ENCODE measurements around the gene ZNF493.
A peak's percentile ranks its signal among the peaks of the same experiment; 100 is the strongest.

ZNF493 gene

DNA sequence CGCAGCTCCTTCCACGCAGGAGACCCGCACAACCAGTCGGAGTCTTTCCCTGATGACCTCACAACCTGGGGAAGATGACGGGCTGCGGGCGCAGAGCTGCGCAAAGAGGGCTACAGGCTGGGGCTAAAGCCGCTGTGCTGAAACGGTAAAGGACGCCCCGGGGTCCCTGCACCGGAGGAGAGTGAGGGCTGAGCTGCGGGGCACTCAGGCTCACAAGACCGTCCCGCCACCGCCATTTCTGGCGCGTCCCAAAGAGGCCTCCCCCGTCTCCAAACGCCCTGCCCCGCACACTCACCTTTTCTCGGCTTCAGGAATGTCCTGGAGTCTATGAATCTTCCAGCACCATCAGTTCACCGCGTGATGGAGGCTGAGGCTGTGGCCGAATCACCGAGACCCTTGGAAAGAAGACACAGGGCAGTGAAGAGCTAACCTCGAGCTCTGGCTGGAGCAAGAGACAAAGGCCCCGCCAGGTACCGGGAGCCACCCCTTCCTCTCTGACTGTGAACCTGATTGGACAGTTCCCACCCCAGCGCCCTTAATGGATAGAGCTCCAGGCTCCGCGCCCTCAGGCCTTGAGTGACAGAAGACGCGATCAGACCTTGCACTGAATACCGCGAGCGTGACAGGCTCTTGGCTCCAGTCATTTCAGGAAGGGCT lies 66.6 kb downstream of the ZNF493 start:
- DNase-seq (ENCODE audit: low read depth), result no peak

DNA sequence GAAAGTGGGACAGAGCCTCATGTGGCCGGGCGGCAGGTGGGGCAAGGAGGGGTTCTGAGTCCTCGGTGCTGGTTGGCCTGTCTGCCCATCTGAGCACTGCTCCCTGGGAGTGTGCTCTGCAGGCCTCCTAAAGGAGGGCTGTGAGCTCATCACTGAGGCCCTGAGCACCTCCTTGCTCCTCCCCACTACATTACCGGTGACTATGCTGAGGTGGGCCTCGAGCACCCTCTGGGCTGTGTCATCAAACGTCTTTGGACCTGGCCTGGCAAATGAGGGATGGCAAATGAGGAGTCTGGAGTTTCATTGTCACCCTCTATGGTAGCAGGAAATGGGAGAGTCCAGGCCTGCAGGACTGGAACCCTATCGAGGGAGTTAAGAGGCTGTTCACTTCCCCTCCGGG lies 69.7 kb downstream of the ZNF493 start:
- DNase-seq (ENCODE audit: low read depth), result no peak

DNA sequence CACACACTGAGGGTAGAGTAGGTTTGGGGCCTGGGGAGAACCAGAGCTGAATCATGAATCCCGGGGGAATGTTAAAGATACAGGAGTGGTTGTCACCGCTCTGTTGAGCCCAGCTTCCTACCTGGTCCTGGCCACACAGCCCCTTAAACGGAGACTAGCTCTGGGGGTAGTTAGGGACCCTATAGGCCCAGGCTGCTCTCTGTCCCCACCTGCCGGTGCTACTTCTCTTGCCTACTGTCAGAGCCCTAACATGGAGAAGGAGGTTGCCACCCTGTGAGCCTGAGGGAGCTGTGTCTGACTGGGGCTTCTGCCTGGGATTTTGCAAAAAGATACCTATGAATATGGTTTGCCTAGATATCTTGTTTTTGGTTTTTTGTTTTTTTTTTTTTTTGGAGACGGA lies 71.9 kb downstream of the ZNF493 start:
- no peak for DNase-seq (ENCODE audit: low read depth)

DNA sequence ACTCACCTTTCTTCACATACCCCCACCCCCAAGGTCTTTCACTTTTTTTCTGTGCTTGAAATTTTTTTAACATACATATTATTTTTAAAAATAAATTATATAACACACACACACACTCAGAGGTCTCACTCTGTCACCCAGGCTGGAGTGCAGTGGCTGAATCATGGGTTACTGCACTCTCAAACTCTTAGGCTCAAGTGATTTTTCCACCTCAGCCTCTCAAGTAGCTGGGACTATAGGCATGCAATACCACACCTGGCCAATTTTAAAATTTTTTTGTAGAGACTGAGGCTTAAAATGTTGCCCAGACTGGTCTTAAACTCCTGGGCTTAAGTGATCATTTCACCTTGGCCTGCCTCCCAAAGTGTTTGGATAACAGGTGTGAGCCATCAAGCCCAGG lies 75.6 kb downstream of the ZNF493 start:
- no peak for DNase-seq (ENCODE audit: low read depth)

DNA sequence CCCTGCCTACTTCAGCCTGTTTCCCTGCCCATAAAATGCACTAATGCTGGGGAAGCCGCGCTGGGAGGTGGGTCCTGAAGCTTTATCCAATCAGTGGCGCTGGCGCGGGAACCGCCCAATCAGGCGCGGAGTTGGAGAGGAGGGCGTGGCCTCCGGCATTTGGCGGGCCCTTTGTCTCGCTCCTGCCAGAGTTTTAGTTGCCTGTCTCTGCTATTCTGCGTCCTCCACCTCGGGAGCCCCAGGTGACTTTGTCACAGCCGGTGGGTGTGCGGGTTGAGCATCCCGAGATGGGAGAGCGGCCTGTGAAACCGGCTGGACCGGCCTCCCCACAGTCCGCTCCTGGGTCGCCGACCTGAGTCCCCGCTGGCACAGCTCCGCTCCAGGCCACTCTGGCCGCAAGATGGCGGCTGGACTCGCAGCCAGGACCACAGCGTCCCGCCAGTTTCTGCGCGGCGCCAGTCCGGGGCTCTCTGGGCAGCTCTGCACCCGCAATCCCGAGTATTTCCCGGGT lies 77.8 kb downstream of the ZNF493 start:
- DNase-seq (ENCODE audit: low read depth), result peak; percentile 54
